Measurements from ENCODE around the gene SLIT3. TPM values are rescaled to one million over a fixed set of nuclear protein-coding genes. Genes with fewer than 3 reads are reported as not detected.

Gene SLIT3
- total and polyA plus RNA-seq, 2 donors (not counting 3 experiments of a cell fraction or from before 2014, with no cell fraction given): 0.90 to 1.0 TPM

- no peaks in the 10 kb centered on the region for H3K9me3 ChIP-seq (replicated peaks; ENCODE audit: control insufficient read depth, insufficient read depth, low read length)
- H3K27ac ChIP-seq (ENCODE audit: insufficient read depth, low read depth, low read length): no peak overlapping the region
- ChIA-PET POLR2A (no interaction called here), CTCF (no interaction called here)
- dilution Hi-C loops (cut with MboI; ENCODE audit: extremely low pct_ligation_motif_present, low sequenced_read_pairs) (no loop called here), intact Hi-C loops (cut with micrococcal nuclease) (no loop called here)
- no peaks in the 10 kb centered on the region for H3K79me2 ChIP-seq (ENCODE audit: control insufficient read depth, insufficient read depth, low read length)
- DNase-seq (ENCODE audit: low read depth, low spot score): no peak
- BruUV-seq (replicated peaks): no TSS peak
- H3K9ac ChIP-seq (replicated peaks; ENCODE audit: extremely low read depth, insufficient read depth, low read length): no peak overlapping the region
- H2AFZ ChIP-seq (ENCODE audit: low read depth, low read length): no peak overlapping the region
- no peaks in the 10 kb centered on the region for H3K36me3 ChIP-seq (ENCODE audit: control insufficient read depth in 2 of 2, extremely low read depth in 1 of 2, insufficient read depth in 2 of 2, low read length in 2 of 2)
- H3K27me3 ChIP-seq (ENCODE audit: control insufficient read depth in 2 of 2, insufficient read depth in 2 of 2, low read length in 2 of 2): no peaks in the 10 kb centered on the region
- no peaks in the 10 kb centered on the region for H3K9me1 ChIP-seq (replicated peaks; ENCODE audit: control insufficient read depth, extremely low read depth, insufficient read depth, low read length)
- FAIRE-seq: no peak
- no peak overlapping the region for H3K4me3 ChIP-seq (replicated peaks in 1 of 3; ENCODE audit: insufficient read depth in 1 of 3, low read depth in 1 of 3, low read length in 3 of 3)
- no peaks in the 10 kb centered on the region for H3K4me1 ChIP-seq (ENCODE audit: control insufficient read depth, extremely low read depth, insufficient read depth, low read length)
- TF ChIP-seq MYC (IDR thresholded peaks at IDR 0.05; ENCODE audit: low read depth, low read length): no peak
- TF ChIP-seq MAX (IDR thresholded peaks at IDR 0.05; ENCODE audit: insufficient read depth, insufficient read length): no peak
- no peak for TF ChIP-seq JUN (IDR thresholded peaks at IDR 0.05; ENCODE audit: borderline replicate concordance, insufficient read depth, insufficient read length, low read depth)
- no peak for TF ChIP-seq FOS (IDR thresholded peaks at IDR 0.05; ENCODE audit: borderline replicate concordance, insufficient read depth, low read length)
- no peak for TF ChIP-seq POLR2A (IDR thresholded peaks at IDR 0.05; ENCODE audit: low read depth, low read length)
- no peak for TF ChIP-seq GATA2 (IDR thresholded peaks at IDR 0.05; ENCODE audit: insufficient read depth, insufficient read length, low read depth, low read length)
- TF ChIP-seq EZH2 (IDR thresholded peaks at IDR 0.05; ENCODE audit: borderline replicate concordance, low read depth, low read length, severe bottlenecking): no peak
- no peak for TF ChIP-seq CTCF (IDR thresholded peaks at IDR 0.05; ENCODE audit: extremely low read depth in 1 of 2, insufficient read depth in 1 of 2, low read depth in 1 of 2, low read length in 2 of 2)
- TF ChIP-seq POLR2AphosphoS5 (IDR thresholded peaks at IDR 0.05; ENCODE audit: insufficient read depth, low read depth, low read length): no peak
- H4K20me1 ChIP-seq (replicated peaks; ENCODE audit: control insufficient read depth, extremely low read depth, insufficient read depth, low read length): no peaks in the 10 kb centered on the region
- no peak overlapping the region for H3K4me2 ChIP-seq (ENCODE audit: insufficient read depth, low read length)
Observed at GRCh38 chr5:169242849-169243186, 58.1 kb downstream of the SLIT3 start.
